Measurements from ENCODE around the gene TAS2R4. TPM values are rescaled to one million over a fixed set of nuclear protein-coding genes. Genes with fewer than 3 reads are reported as not detected.

Gene TAS2R4
- total RNA-seq, 1 donor from 2014 or later = 0.35 TPM

- no peaks in the 10 kb centered on the region for H3K9me3 Mint-ChIP-seq (ENCODE audit: low read depth)
- H3K27me3 Mint-ChIP-seq (ENCODE audit: low read depth) = no peaks in the 10 kb centered on the region
- DNase-seq (ENCODE audit: low spot score) = peak; percentile 94
- peak within 1 kb of the TSS; percentile 94 for H3K4me3 Mint-ChIP-seq (ENCODE audit: unreplicated experiment)
- peaks cover 14% of the 10 kb centered on the region for H3K36me3 Mint-ChIP-seq (ENCODE audit: low read depth)
- peaks cover 30% of the 10 kb centered on the region for H3K4me1 Mint-ChIP-seq (ENCODE audit: low read depth)
- peak; percentile 90 for TF ChIP-seq CTCF (IDR thresholded peaks at IDR 0.05)
- peak within 1 kb of the TSS; percentile 98 for H3K27ac Mint-ChIP-seq (ENCODE audit: unreplicated experiment)
These were observed 38.5 kb upstream of the TAS2R4 start, which contains the start of gene SSBP1 for GRCh38 chr7:141737836-141738591. Gene SSBP1, plus strand, starts transcription at chr7:141738358. Its CDS starts 809 bp downstream, at chr7:141739167.

- Mint-ChIP-seq H3K9me3 (ENCODE audit: low read depth) (no peaks in the 10 kb centered on the region), H3K4me1 (ENCODE audit: low read depth) (peaks cover 30% of the 10 kb centered on the region), H3K27me3 (ENCODE audit: low read depth) (no peaks in the 10 kb centered on the region)
These were observed 37.9 kb upstream of the TAS2R4 start for GRCh38 chr7:141738592-141739013.

GRCh38 chr7:141739250-141739649 lies 37.2 kb upstream of the TAS2R4 start:
- Mint-ChIP-seq H3K36me3 (ENCODE audit: low read depth) (peaks cover 25% of the 10 kb centered on the region), H3K9me3 (ENCODE audit: low read depth) (no peaks in the 10 kb centered on the region), H3K27me3 (ENCODE audit: low read depth) (no peaks in the 10 kb centered on the region), H3K4me3 (ENCODE audit: unreplicated experiment) (peak overlapping the region; percentile 94), H3K4me1 (ENCODE audit: low read depth) (peaks cover 30% of the 10 kb centered on the region), H3K27ac (ENCODE audit: unreplicated experiment) (peak overlapping the region; percentile 73)
- DNase-seq (ENCODE audit: low spot score) = no peak
- TF ChIP-seq CTCF (IDR thresholded peaks at IDR 0.05) = no peak

More at GRCh38 chr7:141738592-141739013, 37.9 kb upstream of the TAS2R4 start:
- Mint-ChIP-seq H3K27ac (ENCODE audit: unreplicated experiment) (peak overlapping the region; percentile 98), H3K4me3 (ENCODE audit: unreplicated experiment) (peak overlapping the region; percentile 94), H3K36me3 (ENCODE audit: low read depth) (peaks cover 18% of the 10 kb centered on the region)
- DNase-seq (ENCODE audit: low spot score) = no peak
- peak; percentile 3 for TF ChIP-seq CTCF (IDR thresholded peaks at IDR 0.05)

- H3K36me3 Mint-ChIP-seq (ENCODE audit: low read depth) = peaks cover 31% of the 10 kb centered on the region
- peaks cover 28% of the 10 kb centered on the region for H3K4me1 Mint-ChIP-seq (ENCODE audit: low read depth)
- H3K4me3 Mint-ChIP-seq (ENCODE audit: unreplicated experiment) = no peak overlapping the region
- H3K9me3 Mint-ChIP-seq (ENCODE audit: low read depth) = no peaks in the 10 kb centered on the region
- TF ChIP-seq CTCF (IDR thresholded peaks at IDR 0.05) = no peak
- no peak for DNase-seq (ENCODE audit: low spot score)
- no peak overlapping the region for H3K27ac Mint-ChIP-seq (ENCODE audit: unreplicated experiment)
- H3K27me3 Mint-ChIP-seq (ENCODE audit: low read depth) = no peaks in the 10 kb centered on the region
These were observed 34.2 kb upstream of the TAS2R4 start for GRCh38 chr7:141742229-141742628.

- H3K27ac Mint-ChIP-seq (ENCODE audit: unreplicated experiment) = no peak overlapping the region
- no peak overlapping the region for H3K4me3 Mint-ChIP-seq (ENCODE audit: unreplicated experiment)
- TF ChIP-seq CTCF (IDR thresholded peaks at IDR 0.05) = no peak
- no peaks in the 10 kb centered on the region for H3K27me3 Mint-ChIP-seq (ENCODE audit: low read depth)
- H3K36me3 Mint-ChIP-seq (ENCODE audit: low read depth) = peaks cover 36% of the 10 kb centered on the region
- no peak for DNase-seq (ENCODE audit: low spot score)
- H3K9me3 Mint-ChIP-seq (ENCODE audit: low read depth) = no peaks in the 10 kb centered on the region
- peaks cover 14% of the 10 kb centered on the region for H3K4me1 Mint-ChIP-seq (ENCODE audit: low read depth)
These were observed 32.3 kb upstream of the TAS2R4 start for GRCh38 chr7:141744131-141744530.

Measured in chondrocyte (in vitro differentiated cells).